ENCODE data around the gene BOLL. TPM values are rescaled to one million over a fixed set of nuclear protein-coding genes. Genes with fewer than 3 reads are reported as not detected.

The BOLL gene
- total and polyA plus RNA-seq, 2 donors (not counting 1 experiment from before 2014, with no cell fraction given), result not detected

DNA sequence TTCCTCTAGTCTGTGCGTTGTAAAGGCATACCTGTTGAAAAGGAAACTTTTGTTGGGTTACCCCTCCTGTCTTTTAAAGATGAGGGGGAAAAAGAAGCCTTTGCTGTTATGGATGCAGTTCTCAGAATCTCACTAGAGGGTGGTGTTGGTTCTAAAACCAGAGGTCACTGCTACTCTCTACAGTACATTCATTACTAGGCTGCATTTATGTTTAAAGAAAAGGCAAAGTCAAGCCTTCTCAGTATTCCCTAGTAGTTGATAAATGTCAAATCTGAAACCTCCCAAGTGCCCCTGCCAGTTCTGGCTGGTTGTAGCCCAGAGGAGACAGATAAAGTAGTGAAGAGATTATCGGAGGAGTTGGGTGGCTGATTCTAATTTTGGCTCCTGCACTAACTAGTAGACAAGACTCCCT, 17.9 kb upstream of the BOLL start:
- ATAC-seq (ENCODE audit: low read depth), result no peak
- Histone ChIP-seq H3K9me3 (ENCODE audit: control extremely low read depth in 1 of 3, control insufficient read depth in 2 of 3, insufficient read depth in 1 of 3, low read length in 2 of 3) (no peaks in the 10 kb centered on the region), H3K4me1 (ENCODE audit: control insufficient read depth in 2 of 2, insufficient read depth in 2 of 2, low read length in 2 of 2) (peaks cover 12 to 16% of the 10 kb centered on the region in 2 donors), H3K27ac (ENCODE audit: low read length in 2 of 2) (no peak overlapping the region), H4K20me1 (ENCODE audit: control insufficient read depth, insufficient read depth, low read length, poor library complexity, severe bottlenecking) (no peaks in the 10 kb centered on the region), H3K4me2 (replicated peaks; ENCODE audit: low read depth, low read length, poor library complexity, severe bottlenecking) (no peak overlapping the region), H2AFZ (ENCODE audit: insufficient read depth, low read depth, low read length, poor library complexity, severe bottlenecking) (no peak overlapping the region), H3K36me3 (replicated peaks in 1 of 2; ENCODE audit: control extremely low read depth in 1 of 2, control insufficient read depth in 1 of 2, extremely low read depth in 1 of 2, insufficient read depth in 2 of 2, low read length in 1 of 2) (no peaks in the 10 kb centered on the region), H3K9ac (ENCODE audit: low read length) (no peak overlapping the region), H3K27me3 (replicated peaks in 1 of 4; ENCODE audit: control extremely low read depth in 1 of 4, control insufficient read depth in 3 of 4, insufficient read depth in 4 of 4, low read length in 3 of 4) (peaks cover 0 to 59% (median 48%) of the 10 kb centered on the region in 4 experiments), H3K4me3 (ENCODE audit: control extremely low read depth in 1 of 5, extremely low read depth in 1 of 5, insufficient read depth in 1 of 5, low read depth in 2 of 5, low read length in 4 of 5) (no peak overlapping the region), H3K79me2 (ENCODE audit: control insufficient read depth, insufficient read depth, low read length) (no peaks in the 10 kb centered on the region)
- Mint-ChIP-seq H3K27ac (no peak overlapping the region), H3K4me1 (peaks cover 14% of the 10 kb centered on the region), H3K4me3 (no peak overlapping the region), H3K27me3 (peaks cover 70% of the 10 kb centered on the region), H3K9me3 (ENCODE audit: insufficient read depth) (no peaks in the 10 kb centered on the region)
- ChIA-PET CTCF (no interaction called here), POLR2A (no interaction called here)
- 0% methylated on average over 1 of the region's 2 CpGs for WGBS (ENCODE audit: insufficient coverage)
- TF ChIP-seq, protein P1, sequence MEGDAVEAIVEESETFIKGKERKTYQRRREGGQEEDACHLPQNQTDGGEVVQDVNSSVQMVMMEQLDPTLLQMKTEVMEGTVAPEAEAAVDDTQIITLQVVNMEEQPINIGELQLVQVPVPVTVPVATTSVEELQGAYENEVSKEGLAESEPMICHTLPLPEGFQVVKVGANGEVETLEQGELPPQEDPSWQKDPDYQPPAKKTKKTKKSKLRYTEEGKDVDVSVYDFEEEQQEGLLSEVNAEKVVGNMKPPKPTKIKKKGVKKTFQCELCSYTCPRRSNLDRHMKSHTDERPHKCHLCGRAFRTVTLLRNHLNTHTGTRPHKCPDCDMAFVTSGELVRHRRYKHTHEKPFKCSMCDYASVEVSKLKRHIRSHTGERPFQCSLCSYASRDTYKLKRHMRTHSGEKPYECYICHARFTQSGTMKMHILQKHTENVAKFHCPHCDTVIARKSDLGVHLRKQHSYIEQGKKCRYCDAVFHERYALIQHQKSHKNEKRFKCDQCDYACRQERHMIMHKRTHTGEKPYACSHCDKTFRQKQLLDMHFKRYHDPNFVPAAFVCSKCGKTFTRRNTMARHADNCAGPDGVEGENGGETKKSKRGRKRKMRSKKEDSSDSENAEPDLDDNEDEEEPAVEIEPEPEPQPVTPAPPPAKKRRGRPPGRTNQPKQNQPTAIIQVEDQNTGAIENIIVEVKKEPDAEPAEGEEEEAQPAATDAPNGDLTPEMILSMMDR (IDR thresholded peaks at IDR 0.05), result peak; percentile 42
- TF ChIP-seq EZH2 (IDR thresholded peaks at IDR 0.05; ENCODE audit: borderline replicate concordance, insufficient read depth, low read depth, low read length, poor library complexity, severe bottlenecking), result no peak
- intact Hi-C loops (cut with micrococcal nuclease), result no loop called here
- DNase-seq, result peak; percentile 25

DNA sequence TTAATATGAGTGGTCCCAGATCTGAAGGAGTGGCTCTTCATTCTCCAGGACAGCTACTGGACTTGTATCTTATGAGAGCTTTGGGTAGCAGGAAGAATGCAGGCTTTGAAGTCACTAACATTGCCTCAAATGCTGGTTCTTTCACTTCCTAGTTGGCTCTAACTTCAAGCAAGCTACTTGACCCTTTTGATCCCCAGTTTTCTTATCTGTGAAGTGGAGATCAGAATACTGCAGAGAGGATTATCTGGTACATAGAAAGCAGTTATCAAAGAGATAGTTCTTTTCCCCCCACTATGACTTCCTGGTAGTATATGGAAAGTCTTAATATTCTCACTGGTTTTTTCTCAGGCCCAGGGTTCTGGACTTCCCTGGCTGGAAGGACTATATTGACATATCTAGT, 15.9 kb upstream of the BOLL start:
- no peaks in the 10 kb centered on the region for H3K79me2 ChIP-seq (ENCODE audit: control insufficient read depth, insufficient read depth, low read length)
- ChIA-PET POLR2A (no interaction called here), CTCF (interaction anchor here (1.2 kb wide), 1 partner anchor 12 kb away, joined by 3 read pairs; no protein-coding TSS in a partner anchor)
- H3K4me3 ChIP-seq (ENCODE audit: control extremely low read depth in 1 of 5, extremely low read depth in 1 of 5, insufficient read depth in 1 of 5, low read depth in 2 of 5, low read length in 4 of 5), result no peak overlapping the region
- H3K9ac ChIP-seq (ENCODE audit: low read length), result no peak overlapping the region
- no peak overlapping the region for H3K27ac Mint-ChIP-seq
- H3K4me1 ChIP-seq (ENCODE audit: control insufficient read depth in 2 of 2, insufficient read depth in 2 of 2, low read length in 2 of 2), result peaks cover 12 to 16% of the 10 kb centered on the region in 2 donors
- intact Hi-C loops (cut with micrococcal nuclease), result no loop called here
- peaks cover 0 to 58% (median 49%) of the 10 kb centered on the region in 4 experiments for H3K27me3 ChIP-seq (replicated peaks in 1 of 4; ENCODE audit: control extremely low read depth in 1 of 4, control insufficient read depth in 3 of 4, insufficient read depth in 4 of 4, low read length in 3 of 4)
- peaks cover 68% of the 10 kb centered on the region for H3K27me3 Mint-ChIP-seq
- no peak overlapping the region for H3K4me2 ChIP-seq (replicated peaks; ENCODE audit: low read depth, low read length, poor library complexity, severe bottlenecking)
- H3K9me3 ChIP-seq (ENCODE audit: control extremely low read depth in 1 of 3, control insufficient read depth in 2 of 3, insufficient read depth in 1 of 3, low read length in 2 of 3), result peaks cover 0 to 5% (median 0%) of the 10 kb centered on the region in 3 donors
- H4K20me1 ChIP-seq (ENCODE audit: control insufficient read depth, insufficient read depth, low read length, poor library complexity, severe bottlenecking), result no peaks in the 10 kb centered on the region
- H3K9me3 Mint-ChIP-seq (ENCODE audit: insufficient read depth), result peaks cover 4% of the 10 kb centered on the region
- no peak overlapping the region for H2AFZ ChIP-seq (ENCODE audit: insufficient read depth, low read depth, low read length, poor library complexity, severe bottlenecking)
- ATAC-seq (ENCODE audit: low read depth) (no peak), DNase-seq (no peak)
- H3K4me3 Mint-ChIP-seq, result no peak overlapping the region
- H3K4me1 Mint-ChIP-seq, result peaks cover 14% of the 10 kb centered on the region
- H3K36me3 ChIP-seq (replicated peaks in 1 of 2; ENCODE audit: control extremely low read depth in 1 of 2, control insufficient read depth in 1 of 2, extremely low read depth in 1 of 2, insufficient read depth in 2 of 2, low read length in 1 of 2), result no peaks in the 10 kb centered on the region
- TF ChIP-seq, protein P1 (IDR thresholded peaks at IDR 0.05), result no peak
- no peak for TF ChIP-seq EZH2 (IDR thresholded peaks at IDR 0.05; ENCODE audit: borderline replicate concordance, insufficient read depth, low read depth, low read length, poor library complexity, severe bottlenecking)
- H3K27ac ChIP-seq (ENCODE audit: low read length in 2 of 2), result no peak overlapping the region

Data from B cell (primary cell).